Measurements from ENCODE around the gene ARPC2. TPM values are rescaled to one million over a fixed set of nuclear protein-coding genes. Genes with fewer than 3 reads are reported as not detected.
A peak's percentile ranks its signal among the peaks of the same experiment; 100 is the strongest.

ARPC2 gene
- total RNA-seq, 1 donor from 2014 or later, result 213 TPM

DNA sequence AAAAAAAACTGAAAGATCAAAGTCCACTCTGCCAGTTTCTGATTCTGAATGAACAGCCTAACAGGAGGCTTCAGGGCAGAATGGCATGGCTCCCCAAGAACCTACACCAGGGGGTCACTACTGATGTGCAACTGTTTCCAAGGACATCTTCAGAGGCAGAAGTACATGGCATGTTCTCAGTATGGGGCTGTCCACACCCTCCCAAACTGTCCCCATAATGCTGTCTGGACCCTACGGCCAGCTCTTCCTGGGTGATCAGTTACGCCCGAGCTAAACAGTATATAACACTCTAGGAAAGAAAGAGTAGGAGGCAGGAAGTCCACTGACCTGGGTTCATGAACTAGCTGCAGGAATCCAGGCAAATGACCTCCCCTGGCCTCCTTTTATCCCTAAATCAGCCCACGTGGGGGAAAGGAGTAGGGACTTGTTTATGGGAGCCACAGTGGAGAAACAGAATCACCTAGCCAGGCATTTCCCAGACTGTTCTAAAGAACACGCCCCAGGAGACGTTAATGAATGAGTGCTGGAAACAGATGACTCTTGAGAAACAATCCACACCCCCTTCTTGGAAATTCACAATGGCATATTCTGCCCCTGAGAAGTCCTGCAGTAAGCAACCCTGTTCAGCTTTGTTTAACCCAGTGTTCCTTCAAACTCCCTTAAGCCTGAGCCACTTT, 72.8 kb downstream of the ARPC2 start:
- peak in 1 of 2 donors; percentile 60 for DNase-seq (ENCODE audit: low read depth in 2 of 2)

DNA sequence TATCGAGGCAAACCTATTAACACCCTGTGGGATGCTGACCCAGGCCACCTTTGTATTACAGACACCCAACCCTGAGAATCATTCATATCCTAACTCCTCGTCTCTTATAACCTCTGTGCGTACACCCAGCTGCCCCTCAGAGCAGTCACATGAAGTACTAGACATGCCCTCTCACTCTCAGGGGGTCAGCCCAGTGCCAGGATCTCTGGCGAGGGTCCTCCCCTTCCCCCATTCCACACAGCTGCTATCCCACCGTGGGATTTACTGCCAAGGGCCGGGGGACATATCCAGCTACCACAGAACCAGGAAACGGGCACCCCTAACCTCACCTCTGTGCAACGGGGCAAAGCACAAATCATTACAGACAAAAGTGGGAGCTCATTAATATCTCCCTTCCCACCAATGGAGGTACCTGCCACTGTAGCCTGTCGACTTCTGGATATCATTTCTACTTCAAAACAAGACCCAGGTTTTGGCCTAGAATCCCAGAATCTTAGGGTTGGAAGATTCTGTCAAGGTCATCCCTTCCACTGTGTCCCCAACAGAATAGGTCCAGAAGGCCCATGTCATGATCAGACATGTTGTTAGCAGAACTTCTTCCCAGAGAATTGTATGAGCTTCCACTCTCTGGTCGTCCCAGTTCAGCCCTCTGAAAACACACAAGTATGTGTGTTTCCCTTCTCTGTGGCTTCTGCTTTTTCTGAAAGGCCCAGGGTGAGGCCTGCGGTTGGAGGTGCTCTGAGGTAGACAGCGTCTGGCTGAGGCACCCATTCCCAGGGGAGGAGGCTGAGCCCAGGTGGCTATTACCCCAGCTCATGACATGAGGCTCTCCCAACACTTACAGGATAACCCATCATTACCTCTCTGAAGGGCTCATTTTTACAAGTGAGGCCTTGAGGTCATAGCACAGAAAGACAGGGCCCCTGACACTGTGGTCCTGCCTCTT, 73.6 kb downstream of the ARPC2 start:
- no peak for DNase-seq (ENCODE audit: low read depth in 2 of 2)

DNA sequence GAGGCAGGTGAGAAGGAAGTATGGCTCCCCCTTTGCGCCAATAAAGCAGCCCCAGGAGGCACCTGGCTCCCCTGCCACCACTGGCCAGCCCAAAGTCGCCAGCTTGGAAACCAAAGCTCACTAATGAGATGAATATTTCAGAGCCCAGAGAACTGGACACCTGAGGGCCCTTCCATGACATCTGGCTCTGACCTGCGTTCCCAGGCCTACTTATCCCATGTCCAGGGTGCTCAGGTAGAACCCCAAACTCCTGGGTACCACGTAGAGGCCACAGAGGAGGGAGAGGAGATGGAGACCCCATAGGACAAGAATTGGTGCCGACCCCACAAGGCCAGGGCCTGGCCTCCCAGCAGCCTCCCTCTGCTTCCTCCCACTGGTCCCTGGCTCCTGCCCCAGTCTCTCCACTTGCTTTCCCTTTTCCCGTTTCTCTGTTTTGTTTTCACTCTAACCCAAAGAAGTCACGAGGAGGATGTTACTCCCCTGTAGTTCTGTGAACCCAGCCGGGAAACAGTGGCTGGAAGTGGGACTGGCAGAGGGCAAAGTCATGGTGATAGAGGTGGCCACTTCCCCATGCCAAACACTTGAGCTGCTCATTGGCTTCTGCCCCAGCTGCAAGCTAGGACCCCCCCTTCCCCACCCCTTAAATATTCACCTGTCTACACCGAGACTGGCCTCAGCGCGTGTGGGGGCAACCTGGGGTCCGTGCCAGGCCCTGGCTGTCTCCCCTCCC, 74.5 kb downstream of the ARPC2 start:
- DNase-seq (ENCODE audit: low read depth in 2 of 2), result peak; percentile 34 to 68

DNA sequence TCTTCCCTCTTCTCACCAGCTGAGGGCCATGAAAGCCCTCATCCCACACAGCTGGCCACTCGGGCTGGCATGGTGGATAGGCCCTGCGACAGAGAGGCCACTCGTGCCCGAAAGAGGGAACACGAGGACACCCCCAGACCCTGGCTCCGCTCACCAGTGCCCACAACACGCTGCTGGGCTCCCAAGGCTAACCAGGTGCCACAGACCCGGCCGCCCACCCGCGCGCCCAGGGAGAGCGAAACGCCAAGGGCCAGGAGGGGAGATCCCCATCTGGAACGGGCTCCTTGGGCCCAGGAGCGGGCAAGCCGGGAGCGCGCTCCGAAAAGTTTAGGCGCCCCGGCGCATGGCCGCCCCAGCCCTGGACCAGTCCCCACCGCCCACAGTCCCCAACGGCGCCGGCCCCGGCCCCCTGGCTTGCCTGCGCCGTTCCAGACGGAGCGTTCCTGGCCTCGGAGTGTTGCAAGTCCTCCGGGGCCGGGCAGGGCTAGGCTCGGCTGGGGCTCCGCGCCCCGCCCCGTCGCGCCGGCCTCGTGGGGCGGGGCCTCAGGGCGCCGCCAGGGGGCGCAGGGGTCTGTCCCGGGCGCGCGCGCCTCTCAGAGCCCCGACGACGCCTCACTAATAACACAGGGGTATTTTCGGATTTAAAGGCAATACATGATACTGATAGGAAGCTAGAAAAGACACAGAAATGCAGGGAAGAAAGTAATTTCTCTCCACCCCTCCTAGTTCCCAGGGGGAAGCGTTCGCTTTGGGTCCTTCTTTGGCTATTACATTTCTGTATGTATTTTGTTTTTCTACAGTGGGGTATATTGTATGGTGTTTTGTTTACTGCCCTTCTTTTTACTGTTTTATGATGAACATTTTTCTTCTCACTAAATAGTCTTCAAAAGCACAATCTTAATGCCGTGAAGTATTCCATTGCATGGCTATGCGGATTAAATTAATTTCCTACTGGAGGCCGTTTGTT, 75.3 kb downstream of the ARPC2 start, which contains the start of gene TMBIM1:
TSS of gene TMBIM1 (minus strand) at position 456 of the 967 bp plus-strand sequence. CDS start 10,362 bp downstream, outside the sequence.
- peak; percentile 72 to 79 for DNase-seq (ENCODE audit: low read depth in 2 of 2)

DNA sequence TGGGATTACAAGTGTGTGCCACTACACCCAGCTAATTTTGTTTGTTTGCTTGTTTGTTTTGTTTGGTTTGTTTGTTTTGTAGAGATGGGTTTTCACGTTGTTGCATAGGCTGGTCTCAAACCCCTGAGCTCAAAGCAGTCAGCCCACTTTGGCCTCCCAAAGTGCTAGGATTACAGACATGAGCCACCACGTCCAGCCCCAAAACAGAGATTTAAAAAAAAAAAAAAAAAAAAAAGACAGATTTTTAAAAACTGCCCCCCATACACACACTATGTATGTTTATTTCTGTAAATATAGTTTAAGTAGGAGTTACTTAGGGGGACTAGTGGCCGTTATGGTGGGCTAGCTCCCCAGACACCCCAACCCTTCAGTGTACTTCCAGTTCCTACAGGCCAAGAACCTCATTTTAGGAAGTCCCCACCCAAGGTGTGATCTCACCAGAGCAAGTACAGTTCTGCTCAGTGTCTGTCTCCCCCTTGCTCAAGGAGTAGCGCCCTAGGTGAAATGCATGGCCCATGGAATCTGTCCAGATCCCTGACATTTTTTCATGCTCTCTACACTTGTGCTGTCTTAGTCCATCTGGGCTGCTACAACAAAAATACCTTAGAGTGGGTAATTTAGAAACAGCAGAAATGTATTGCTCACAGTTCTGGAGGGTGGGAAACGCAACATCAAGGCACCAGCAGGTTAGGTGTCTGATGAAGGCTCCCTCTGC, 76.9 kb downstream of the ARPC2 start:
- no peak for DNase-seq (ENCODE audit: low read depth in 2 of 2)

DNA sequence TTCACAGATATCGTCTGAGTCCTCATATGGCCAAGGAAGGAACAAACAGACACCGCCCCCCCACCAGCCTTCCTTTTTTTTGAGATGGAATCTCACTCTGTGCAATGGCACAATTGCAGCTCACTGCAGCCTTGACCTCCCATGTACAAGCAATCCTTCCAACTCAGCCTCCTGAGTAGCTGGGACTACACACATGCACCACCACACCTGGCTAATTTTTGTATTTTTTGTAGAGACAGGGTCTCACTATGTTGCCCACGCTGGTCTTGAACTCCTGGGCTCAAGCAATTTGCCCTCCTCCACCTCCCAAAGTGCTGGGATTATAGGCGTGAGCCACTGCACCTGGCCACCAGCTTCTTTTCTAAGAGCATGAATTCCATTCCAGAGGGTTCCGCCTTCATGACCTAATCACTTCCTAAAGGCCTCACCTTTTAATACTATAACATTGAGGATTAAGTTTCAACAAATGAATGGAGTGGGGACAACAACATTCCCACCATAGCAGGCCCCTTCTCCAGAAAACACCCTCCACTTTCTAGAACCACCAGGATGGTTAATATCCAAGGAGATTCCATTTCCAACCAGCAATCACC, 77.5 kb downstream of the ARPC2 start:
- no peak for DNase-seq (ENCODE audit: low read depth in 2 of 2)

DNA sequence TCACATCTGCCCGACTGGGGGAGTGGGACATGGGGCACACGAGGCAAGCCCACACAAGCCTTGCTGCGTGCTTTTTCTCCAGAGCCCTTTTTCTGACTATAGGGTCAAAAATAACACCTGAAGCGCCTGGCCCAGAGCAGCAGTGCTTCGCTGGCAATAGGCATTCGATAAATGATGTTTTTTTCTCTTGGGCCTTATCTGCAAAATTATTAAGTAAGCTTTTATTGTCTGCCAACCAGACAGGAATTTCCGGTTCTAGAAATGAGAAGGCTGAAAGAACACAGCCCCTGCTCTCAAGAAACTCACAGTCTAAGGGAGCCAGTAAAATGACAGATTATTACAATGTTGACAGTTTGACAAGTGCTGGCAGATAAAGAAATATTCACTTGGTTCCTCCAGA, 78.0 kb downstream of the ARPC2 start:
- peak in 1 of 2 donors; percentile 74 for DNase-seq (ENCODE audit: low read depth in 2 of 2)

DNA sequence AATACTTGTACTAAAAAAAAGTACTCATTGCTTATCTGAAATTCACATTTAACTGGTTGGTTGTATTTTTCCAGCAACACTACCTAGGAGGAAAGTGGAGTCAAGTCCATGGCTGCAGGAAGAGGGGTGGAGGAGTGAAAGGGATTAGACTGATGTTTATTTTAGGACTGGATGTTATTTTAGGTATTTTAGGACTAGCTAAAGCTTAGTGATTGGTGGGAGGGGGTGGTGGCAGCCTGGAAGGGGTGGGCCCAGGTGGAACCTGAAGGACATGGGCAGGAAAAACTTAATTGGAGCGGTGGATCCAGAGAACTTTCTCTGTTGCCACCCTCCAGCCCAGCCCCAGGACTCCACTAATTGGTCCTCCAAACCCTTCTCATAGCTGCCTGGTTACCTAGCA, 79.2 kb downstream of the ARPC2 start:
- DNase-seq (ENCODE audit: low read depth in 2 of 2), result no peak

DNA sequence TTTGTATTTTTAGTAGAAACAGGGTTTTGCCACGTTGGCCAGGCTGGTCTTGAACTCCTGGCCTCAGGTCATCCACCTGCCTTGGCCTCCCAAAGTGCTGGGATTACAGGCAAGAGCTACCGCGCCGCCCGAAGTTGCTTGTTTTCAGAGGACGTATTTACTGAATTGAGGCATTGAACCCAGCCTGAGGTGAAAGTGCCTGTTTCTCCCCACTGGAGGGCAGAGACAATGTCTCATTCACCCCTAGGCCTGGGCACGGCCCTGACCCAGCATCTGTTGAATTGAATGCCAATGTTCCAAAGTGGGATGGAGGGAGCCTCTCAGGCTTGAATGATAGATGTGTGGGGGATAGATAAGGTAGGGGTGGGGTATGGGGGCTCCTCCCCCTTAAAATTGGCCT, 79.9 kb downstream of the ARPC2 start:
- DNase-seq (ENCODE audit: low read depth in 2 of 2), result no peak

DNA sequence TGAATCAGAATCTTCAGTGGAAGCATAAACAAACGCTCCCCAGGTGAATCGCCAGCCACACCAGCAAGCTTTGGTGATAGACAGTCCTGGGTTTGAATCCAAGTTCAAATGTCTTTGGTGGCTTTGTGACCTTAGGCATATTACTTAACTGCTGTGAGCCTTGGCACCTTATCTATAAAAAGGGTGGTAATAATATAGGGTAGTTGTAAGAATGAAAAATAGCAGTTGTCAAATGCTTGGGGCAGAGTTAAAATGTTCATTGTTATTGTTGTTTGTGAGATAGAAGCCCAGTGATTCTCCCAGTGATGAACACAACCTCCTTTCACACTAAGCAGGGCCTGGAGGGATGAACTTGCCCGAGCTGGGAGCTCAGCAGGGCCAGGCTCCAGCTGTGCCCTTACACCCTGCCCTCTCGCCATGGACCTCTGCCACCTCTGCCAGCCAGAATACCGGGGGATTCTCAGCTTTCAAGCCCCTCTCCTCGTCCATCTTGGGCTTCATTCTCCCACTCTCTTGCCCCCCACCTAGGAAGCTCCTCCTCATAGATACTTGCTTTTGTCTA, 81.4 kb downstream of the ARPC2 start:
- DNase-seq (ENCODE audit: low read depth in 2 of 2), result no peak

DNA sequence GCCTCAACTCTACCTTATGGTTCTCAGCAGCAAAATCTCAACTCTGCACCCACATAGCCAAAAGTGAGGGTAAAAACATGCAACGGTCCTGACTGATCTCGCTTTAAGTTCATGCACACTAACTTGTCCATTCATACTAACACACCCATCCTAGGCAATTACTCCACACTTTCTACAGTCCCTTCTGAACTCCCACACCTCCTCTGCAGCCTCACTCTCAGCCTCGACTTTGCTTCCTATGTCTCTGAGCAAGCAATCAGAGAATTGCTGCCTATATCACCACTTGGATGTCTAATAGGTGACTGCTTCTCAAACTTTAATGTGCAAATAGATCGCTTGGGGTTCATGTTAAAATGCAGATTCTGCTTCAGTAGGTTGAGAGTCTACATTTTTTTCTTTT, 83.2 kb downstream of the ARPC2 start:
- no peak for DNase-seq (ENCODE audit: low read depth in 2 of 2)

DNA sequence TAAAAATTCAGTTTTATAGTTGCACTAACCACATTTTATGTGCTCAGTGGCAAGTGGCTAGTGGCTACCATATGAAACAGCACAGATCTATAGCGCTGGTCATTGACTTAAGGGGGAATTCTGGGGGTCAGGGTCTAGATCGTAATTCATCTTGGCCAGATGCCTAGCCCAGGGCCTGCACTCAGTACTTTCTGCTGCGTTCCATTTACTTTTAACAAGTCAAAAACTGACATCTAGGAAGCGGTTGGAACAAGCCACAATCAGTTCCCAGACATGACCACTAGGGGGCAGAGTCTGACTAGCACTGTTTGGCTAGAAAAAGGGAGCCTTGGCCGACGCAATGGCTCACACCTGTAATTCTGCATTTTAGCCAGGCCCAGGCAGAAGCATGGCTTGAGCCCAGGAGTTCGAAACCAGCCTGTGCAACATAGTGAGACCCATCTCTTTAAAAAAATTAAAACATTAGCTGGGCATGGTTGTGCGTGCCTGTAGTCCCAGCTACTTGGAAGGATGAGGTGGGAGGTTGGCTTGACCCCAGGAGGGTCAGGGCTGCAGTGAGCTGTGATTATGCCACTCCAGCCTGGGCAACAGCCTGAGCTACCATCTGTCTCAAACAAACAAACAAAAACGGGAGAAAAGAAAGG, 84.3 kb downstream of the ARPC2 start:
- peak; percentile 84 to 91 for DNase-seq (ENCODE audit: low read depth in 2 of 2)

Other genes starting within 250 kb of the ARPC2 start
- 26.8 and 82.1 TPM in 2 replicates for gene TNS1, start 214.2 kb upstream of the ARPC2 start, total RNA-seq
- gene RUFY4, start 147.9 kb upstream of the ARPC2 start, total RNA-seq, result not detected in 2 replicates
- not detected in 2 replicates for gene CXCR2, start 91.2 kb upstream of the ARPC2 start, total RNA-seq
- gene CXCR1, start 50.2 kb upstream of the ARPC2 start, total RNA-seq, result not detected in 2 replicates
- under 0.01 TPM in 1 of 2 replicates, not detected in the other for gene GPBAR1, start 43.8 kb downstream of the ARPC2 start, total RNA-seq
- gene AAMP, start 52.9 kb downstream of the ARPC2 start, total RNA-seq, result 111 and 116 TPM in 2 replicates
- 19.2 and 20.0 TPM in 2 replicates for gene PNKD, start 53.3 kb downstream of the ARPC2 start, total RNA-seq
- gene TMBIM1, start 75.3 kb downstream of the ARPC2 start, total RNA-seq, result 109 and 180 TPM in 2 replicates
- not detected in 2 replicates for gene CATIP, start 139.7 kb downstream of the ARPC2 start, total RNA-seq
- gene SLC11A1, start 165.1 kb downstream of the ARPC2 start, total RNA-seq, result under 0.01 and 0.20 TPM in 2 replicates
- gene CTDSP1, start 182.7 kb downstream of the ARPC2 start, total RNA-seq, result 41.2 and 78.4 TPM in 2 replicates
- not detected in 2 replicates for gene VIL1, start 201.9 kb downstream of the ARPC2 start, total RNA-seq